ENCODE measurements around the gene IL1RL2. TPM values are rescaled to one million over a fixed set of nuclear protein-coding genes. Genes with fewer than 3 reads are reported as not detected.

The IL1RL2 gene
- total RNA-seq, 1 experiment from 2014 or later, result not detected

GRCh38 chr2:102262216-102263129 lies 75.7 kb downstream of the IL1RL2 start:
- no peak for DNase-seq (ENCODE audit: low read depth)

GRCh38 chr2:102264952-102265351 lies 78.1 kb downstream of the IL1RL2 start:
- DNase-seq (ENCODE audit: low read depth), result no peak

GRCh38 chr2:102266204-102266603 lies 79.4 kb downstream of the IL1RL2 start:
- no peak for DNase-seq (ENCODE audit: low read depth)

GRCh38 chr2:102267774-102268173 lies 81.0 kb downstream of the IL1RL2 start:
- DNase-seq (ENCODE audit: low read depth), result no peak

- no peak for DNase-seq (ENCODE audit: low read depth)
These were observed 81.8 kb downstream of the IL1RL2 start for GRCh38 chr2:102268510-102269199.

GRCh38 chr2:102269200-102269524 lies 82.3 kb downstream of the IL1RL2 start:
- no peak for DNase-seq (ENCODE audit: low read depth)

GRCh38 chr2:102271844-102272243 lies 85.0 kb downstream of the IL1RL2 start:
- DNase-seq (ENCODE audit: low read depth), result peak; percentile 17

GRCh38 chr2:102273619-102274211 lies 86.9 kb downstream of the IL1RL2 start:
- no peak for DNase-seq (ENCODE audit: low read depth)

- DNase-seq (ENCODE audit: low read depth), result no peak
These were observed 89.9 kb downstream of the IL1RL2 start for GRCh38 chr2:102276549-102277201.

GRCh38 chr2:102277202-102277700 lies 90.4 kb downstream of the IL1RL2 start:
- DNase-seq (ENCODE audit: low read depth), result no peak

GRCh38 chr2:102278720-102279390 lies 92.0 kb downstream of the IL1RL2 start:
- no peak for DNase-seq (ENCODE audit: low read depth)

- DNase-seq (ENCODE audit: low read depth), result no peak
These were observed 92.5 kb downstream of the IL1RL2 start for GRCh38 chr2:102279391-102279735.

GRCh38 chr2:102282678-102283091 lies 95.9 kb downstream of the IL1RL2 start:
- no peak for DNase-seq (ENCODE audit: low read depth)

- DNase-seq (ENCODE audit: low read depth), result no peak
These were observed 97.2 kb downstream of the IL1RL2 start for GRCh38 chr2:102283996-102284395.

- DNase-seq (ENCODE audit: low read depth), result no peak
These were observed 97.8 kb downstream of the IL1RL2 start for GRCh38 chr2:102284611-102285010.

- DNase-seq (ENCODE audit: low read depth), result no peak
These were observed 98.5 kb downstream of the IL1RL2 start for GRCh38 chr2:102285368-102285767.

GRCh38 chr2:102286041-102286440 lies 99.2 kb downstream of the IL1RL2 start:
- DNase-seq (ENCODE audit: low read depth), result no peak

GRCh38 chr2:102289129-102289528 lies 102.3 kb downstream of the IL1RL2 start:
- DNase-seq (ENCODE audit: low read depth), result no peak

Measured in HT1080 (cell line).